Neural cell (in vitro differentiated cells): ENCODE results near the gene FAM78B. TPM values are rescaled to one million over a fixed set of nuclear protein-coding genes. Genes with fewer than 3 reads are reported as not detected.

Experiments used
- H2AFZ ChIP-seq: fragments of 200-600, 300-800 bp; sonication (generic), shearing (Covaris generic); 2 replicates; pipeline ENCODE4 v1.6.0; 2014; ENCODE audit warnings: low read depth, mild to moderate bottlenecking, antibody characterized with exemption, low read length, moderate library complexity
- H3F3A ChIP-seq: fragments of 200-600 bp; shearing (Covaris generic); 2 replicates; pipeline ENCODE4 v1.6.1; 2016; ENCODE audit warnings: mild to moderate bottlenecking, moderate library complexity, mixed read lengths, antibody characterized with exemption, low read length; ENCODE audit not compliant: insufficient read depth, poor library complexity, severe bottlenecking
- H3K27ac ChIP-seq: fragments of 200-600, 300-800 bp; sonication (generic), shearing (Covaris generic); 2 replicates; pipeline ENCODE4 v1.5.1; 2014; ENCODE audit warnings: mild to moderate bottlenecking, low read length, moderate library complexity
- H3K27me3 ChIP-seq: fragments of 300-800, 200-600 bp; sonication (generic), shearing (Covaris generic); 2 replicates; pipeline ENCODE4 v1.6.0; 2014; ENCODE audit warnings: mild to moderate bottlenecking, low read depth, low read length, moderate library complexity; ENCODE audit not compliant: insufficient read depth
- H3K36me3 ChIP-seq: fragments of 300-800, 200-600 bp; sonication (generic), shearing (Covaris generic); 2 replicates; pipeline ENCODE4 v1.5.1; 2014; ENCODE audit warnings: mild to moderate bottlenecking, antibody characterized with exemption, low read length, moderate library complexity; ENCODE audit not compliant: insufficient read depth
- H3K4me2 ChIP-seq: fragments of 300-800, 200-600 bp; sonication (generic), shearing (Covaris generic); 2 replicates; pipeline ENCODE4 v1.6.0; 2014; ENCODE audit warnings: mild to moderate bottlenecking, low read length
- H3K4me3 ChIP-seq: fragments of 300-800, 200-600 bp; sonication (generic), shearing (Covaris generic); 2 replicates; pipeline ENCODE4 v1.5.1; 2014; ENCODE audit warnings: mild to moderate bottlenecking, low read length, moderate library complexity
- H3K79me2 ChIP-seq: fragments of 200-600 bp; shearing (Covaris generic); replicated peaks from 2 replicates; pipeline ENCODE4 v1.6.0; 2014; ENCODE audit warnings: mild to moderate bottlenecking, low read length, moderate library complexity; ENCODE audit not compliant: insufficient read depth
- H3K9ac ChIP-seq: fragments of 300-800, 200-600 bp; sonication (generic), shearing (Covaris generic); 2 replicates; pipeline ENCODE4 v1.6.1; 2016; ENCODE audit warnings: mild to moderate bottlenecking, low read length, mixed read lengths
- H3K9me2 ChIP-seq: fragments of 200-600 bp; shearing (Covaris generic); 2 replicates; pipeline ENCODE4 v1.6.1; 2016; ENCODE audit warnings: mild to moderate bottlenecking, low read length, mixed read lengths; ENCODE audit not compliant: insufficient read depth
- H3K9me3 ChIP-seq: fragments of 200-600, 300-800 bp; sonication (generic), shearing (Covaris generic); 2 replicates; pipeline ENCODE4 v1.6.1; 2016; ENCODE audit warnings: mild to moderate bottlenecking, mixed run types, low read length, moderate library complexity, mixed read lengths
- H4K20me1 ChIP-seq: fragments of 200-600 bp; shearing (Covaris generic); 2 replicates; pipeline ENCODE4 v1.6.1; 2016; ENCODE audit warnings: mild to moderate bottlenecking, mixed run types; ENCODE audit not compliant: insufficient read depth
- CTCF ChIP-seq: fragments of 450-650 bp; IDR thresholded peaks from 2 replicates; pipeline ENCODE4 v1.5.1; 2014; ENCODE audit warnings: antibody characterized with exemption, mild to moderate bottlenecking, moderate library complexity; ENCODE audit not compliant: poor library complexity, severe bottlenecking
- EP300 ChIP-seq: fragments of 450-650 bp; conservative IDR thresholded peaks from 2 replicates; pipeline ENCODE4 v1.6.1; 2014; ENCODE audit warnings: antibody characterized with exemption, mild to moderate bottlenecking, moderate library complexity; ENCODE audit not compliant: poor library complexity, severe bottlenecking
- EZH2 ChIP-seq: fragments of 200-600, 300-800 bp; shearing (Covaris generic), sonication (generic); IDR thresholded peaks from 2 replicates; pipeline ENCODE4 v1.6.1; 2014; ENCODE audit warnings: antibody characterized with exemption, low read length, borderline replicate concordance, mild to moderate bottlenecking; ENCODE audit not compliant: insufficient read depth, poor library complexity, severe bottlenecking
- MXI1 ChIP-seq: fragments of 450-650 bp; conservative IDR thresholded peaks from 2 replicates; pipeline ENCODE4 v1.6.1; 2014; ENCODE audit warnings: antibody characterized with exemption, mild to moderate bottlenecking; ENCODE audit not compliant: poor library complexity, severe bottlenecking
- POLR2AphosphoS5 ChIP-seq: IDR thresholded peaks from 2 replicates; pipeline ENCODE4 v1.6.1; 2012
- RAD21 ChIP-seq: fragments of 450-650 bp; conservative IDR thresholded peaks from 2 replicates; pipeline ENCODE4 v1.6.1; 2014; ENCODE audit warnings: antibody characterized with exemption, mild to moderate bottlenecking, moderate library complexity
- REST ChIP-seq: IDR thresholded peaks from 2 replicates; pipeline ENCODE4 v1.6.1; 2012; ENCODE audit warnings: borderline replicate concordance
- SMC3 ChIP-seq: fragments of 450-650 bp; conservative IDR thresholded peaks from 2 replicates; pipeline ENCODE4 v1.6.1; 2014; ENCODE audit warnings: antibody characterized with exemption, mild to moderate bottlenecking, moderate library complexity; ENCODE audit not compliant: poor library complexity
- TAF1 ChIP-seq: IDR thresholded peaks from 2 replicates; pipeline ENCODE4 v1.6.1; 2012; ENCODE audit warnings: low read depth
- polyA plus RNA-seq: library from polyadenylated mRNA; depleted of rRNA; stranded (reverse); fragments of >200 nt; gene quantifications from 2 replicates; pipeline ENCODE4 v1.2.3, GENCODE V29; 2014

FAM78B gene
- polyA plus RNA-seq, 1 donor from 2014 or later: 2.4 TPM

GRCh38 chr1:166119471-166119965 lies 47.3 kb downstream of the FAM78B start:
- Histone ChIP-seq H3K36me3 (no peaks in the 10 kb centered on the region), H3K9me2 (no peaks in the 10 kb centered on the region), H3K4me3 (no peak overlapping the region), H3K4me2 (no peak overlapping the region), H3K9me3 (no peaks in the 10 kb centered on the region), H3K27ac (no peak overlapping the region), H3K79me2 (no peaks in the 10 kb centered on the region), H3K9ac (no peak overlapping the region), H3K27me3 (no peaks in the 10 kb centered on the region), H3F3A (no peaks in the 10 kb centered on the region), H2AFZ (no peak overlapping the region), H4K20me1 (no peaks in the 10 kb centered on the region)
- TF ChIP-seq REST (no peak), POLR2AphosphoS5 (no peak)

GRCh38 chr1:166117776-166118175 lies 49.0 kb downstream of the FAM78B start:
- Histone ChIP-seq H3K9me2 (no peaks in the 10 kb centered on the region), H4K20me1 (no peaks in the 10 kb centered on the region), H3K79me2 (no peaks in the 10 kb centered on the region), H3K9me3 (no peaks in the 10 kb centered on the region), H3K36me3 (no peaks in the 10 kb centered on the region), H3K27me3 (no peaks in the 10 kb centered on the region), H3K4me2 (no peak overlapping the region), H3F3A (no peaks in the 10 kb centered on the region), H3K27ac (no peak overlapping the region), H3K9ac (no peak overlapping the region), H2AFZ (no peak overlapping the region), H3K4me3 (no peak overlapping the region)
- TF ChIP-seq EP300 (no peak), SMC3 (no peak), RAD21 (no peak), REST (no peak), EZH2 (no peak), POLR2AphosphoS5 (no peak), TAF1 (no peak), MXI1 (no peak), CTCF (no peak)
